T-helper 1 cell treated with Interleukin-12 subunit alpha and Interleukin-12 subunit beta and Interleukin-4 antibody, amounts not matched to agents 30 ng/mL and 1 ng/mL, for 36 hours (primary cell): ENCODE measurements around the gene BCCIP. TPM values are rescaled to one million over a fixed set of nuclear protein-coding genes. Genes with fewer than 3 reads are reported as not detected.

Source experiments
- intact Hi-C: fragments of 100-400 bp; cut with micrococcal nuclease; formaldehyde crosslinking; loops from one replicate; pipeline ENCODE4 v1.15.1; 2024
- total RNA-seq: library from RNA; stranded (reverse); gene quantifications from 2 replicates; pipeline ENCODE4 v1.2.3, GENCODE V29; 2022

Gene BCCIP
- total RNA-seq, 1 donor from 2014 or later, result 66.4 TPM

GRCh38 chr10:125843603-125844329, 20.4 kb downstream of the BCCIP start:
- intact Hi-C loops, result no loop called here

GRCh38 chr10:125844751-125845221, 21.4 kb downstream of the BCCIP start:
- intact Hi-C loops, result no loop called here

GRCh38 chr10:125845617-125846016, 22.3 kb downstream of the BCCIP start:
- intact Hi-C loops, result no loop called here

GRCh38 chr10:125846894-125847293, 23.5 kb downstream of the BCCIP start:
- intact Hi-C loops, result no loop called here

- intact Hi-C loops, result no loop called here
These were observed 25.0 kb downstream of the BCCIP start for GRCh38 chr10:125848371-125848770.

GRCh38 chr10:125848857-125849256, 25.5 kb downstream of the BCCIP start:
- intact Hi-C loops, result no loop called here

GRCh38 chr10:125849448-125849847, 26.1 kb downstream of the BCCIP start:
- intact Hi-C loops, result no loop called here

GRCh38 chr10:125850766-125851731, 27.7 kb downstream of the BCCIP start:
- intact Hi-C loops, result no loop called here

- intact Hi-C loops, result no loop called here
These were observed 29.1 kb downstream of the BCCIP start for GRCh38 chr10:125852487-125852886.

GRCh38 chr10:125857185-125857760, 33.9 kb downstream of the BCCIP start:
- intact Hi-C loops, result no loop called here

- intact Hi-C loops, result no loop called here
These were observed 35.9 kb downstream of the BCCIP start for GRCh38 chr10:125859128-125859817.

- intact Hi-C loops, result loop anchor here (5.0 to 10.0 kb wide), 2 partner anchors 637 to 1990 kb away; no protein-coding TSS in a partner anchor
These were observed 41.8 kb downstream of the BCCIP start for GRCh38 chr10:125865120-125865519.

- intact Hi-C loops, result loop anchor here (5.0 to 10.0 kb wide), 2 partner anchors 636 to 1988 kb away; no protein-coding TSS in a partner anchor
These were observed 43.2 kb downstream of the BCCIP start for GRCh38 chr10:125866421-125867029.

- intact Hi-C loops, result loop anchor here (5.0 to 10.0 kb wide), 2 partner anchors 634 to 1986 kb away; no protein-coding TSS in a partner anchor
These were observed 45.1 kb downstream of the BCCIP start for GRCh38 chr10:125868372-125868975.

GRCh38 chr10:125871338-125871737, 48.0 kb downstream of the BCCIP start:
- intact Hi-C loops, result no loop called here

GRCh38 chr10:125878957-125879835, 55.9 kb downstream of the BCCIP start:
- intact Hi-C loops, result no loop called here

GRCh38 chr10:125880719-125881118, 57.4 kb downstream of the BCCIP start:
- intact Hi-C loops, result no loop called here

GRCh38 chr10:125881192-125881591, 57.8 kb downstream of the BCCIP start, which contains the start of gene DHX32:
TSS of gene DHX32 (minus strand) at chr10:125881292. CDS start at chr10:125880824, 468 bp downstream.
- intact Hi-C loops, result no loop called here

- intact Hi-C loops, result no loop called here
These were observed 59.2 kb downstream of the BCCIP start for GRCh38 chr10:125882596-125882995.
